BLaER1 treated with 17β-estradiol and CSF1 and Interleukin-3, amounts not matched to agents 10 nM and 100 nM (cell line): ENCODE data around the gene ADARB2.

Experiments
- H3K27ac ChIP-seq, 11 experiments: shearing (Covaris generic); formaldehyde crosslinking; 2 replicates each; pipeline ENCODE4 v1.8.1; 2022
- H3K27me3 ChIP-seq, 11 experiments: shearing (Covaris generic); formaldehyde crosslinking; 2 replicates each; pipeline ENCODE4 v1.8.1; 2022
- H3K36me3 ChIP-seq, 11 experiments: shearing (Covaris generic); formaldehyde crosslinking; 2 replicates each; pipeline ENCODE4 v1.8.1; 2022
- H3K4me1 ChIP-seq, 10 experiments: shearing (Covaris generic); formaldehyde crosslinking; 2 replicates each; pipeline ENCODE4 v1.8.1; 2022
- H3K4me2 ChIP-seq, 11 experiments: shearing (Covaris generic); formaldehyde crosslinking; 2 replicates each; pipeline ENCODE4 v1.8.1; 2022
- H3K4me3 ChIP-seq, 10 experiments: shearing (Covaris generic); formaldehyde crosslinking; 2 replicates each; pipeline ENCODE4 v1.8.1; 2022
- H3K9ac ChIP-seq, 11 experiments: shearing (Covaris generic); formaldehyde crosslinking; 2 replicates each; pipeline ENCODE4 v1.8.1; 2022
- H3K9me3 ChIP-seq, 11 experiments: shearing (Covaris generic); formaldehyde crosslinking; replicated peaks in 1 of 11; 2 replicates each; pipeline ENCODE4 v1.8.1; 2022
- H4K20me1 ChIP-seq, 11 experiments: shearing (Covaris generic); formaldehyde crosslinking; 2 replicates each; pipeline ENCODE4 v1.8.1; 2022
- Cebpa-rat ChIP-seq, 11 experiments: shearing (Covaris generic); IDR thresholded peaks; 2 replicates each; pipeline ENCODE4 v1.8.1; 2022

ADARB2 gene

GRCh38 chr10:1366811-1367425 lies 370.4 kb downstream of the ADARB2 start:
- H3K27ac ChIP-seq = no peak overlapping the region
- H3K4me3 ChIP-seq = no peak overlapping the region
- TF ChIP-seq Cebpa-rat (IDR thresholded peaks at IDR 0.05) = no peak
- H3K4me1 ChIP-seq = peaks cover 11 to 23% (median 18%) of the 10 kb centered on the region in 10 experiments
- no peaks in the 10 kb centered on the region for H3K36me3 ChIP-seq
- no peaks in the 10 kb centered on the region; a peak in 1 of 22 replicates for H4K20me1 ChIP-seq
- peaks cover 7 to 23% (median 18%) of the 10 kb centered on the region in 11 experiments; a peak in 19 of 22 replicates for H3K9me3 ChIP-seq
- H3K9ac ChIP-seq = no peak overlapping the region
- H3K27me3 ChIP-seq = no peaks in the 10 kb centered on the region
- no peak overlapping the region for H3K4me2 ChIP-seq

DNA sequence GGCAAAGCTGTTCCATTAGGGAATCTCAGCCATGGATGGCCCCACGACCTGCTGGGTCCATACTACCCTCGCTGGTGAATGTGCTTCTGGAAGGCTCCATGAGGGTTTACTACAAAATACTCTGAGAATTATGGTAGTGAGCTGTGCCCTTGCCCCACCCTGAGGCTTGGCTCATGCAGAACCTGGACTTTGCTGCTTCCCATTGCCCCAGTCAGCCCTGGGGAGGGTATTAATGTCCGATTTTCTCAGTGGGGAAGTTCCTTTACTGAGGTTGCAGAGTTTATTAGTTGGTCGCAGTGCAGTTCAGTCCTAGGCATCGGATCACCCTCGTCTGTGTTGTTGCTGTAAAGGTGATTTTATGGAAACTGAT lies 371.0 kb downstream of the ADARB2 start:
- Histone ChIP-seq H3K9me3 (peaks cover 7 to 23% (median 18%) of the 10 kb centered on the region in 11 experiments; a peak in 19 of 22 replicates), H3K27me3 (no peaks in the 10 kb centered on the region), H3K4me2 (no peak overlapping the region)

GRCh38 chr10:1365540-1366321 lies 371.6 kb downstream of the ADARB2 start:
- no peaks in the 10 kb centered on the region for H3K27me3 ChIP-seq
- H3K9me3 ChIP-seq = peaks cover 7 to 23% (median 18%) of the 10 kb centered on the region in 11 experiments; a peak in 19 of 22 replicates
- H3K27ac ChIP-seq = no peak overlapping the region
- H3K9ac ChIP-seq = no peak overlapping the region
- peaks cover 11 to 21% (median 18%) of the 10 kb centered on the region in 10 experiments for H3K4me1 ChIP-seq
- TF ChIP-seq Cebpa-rat (IDR thresholded peaks at IDR 0.05) = no peak
- no peak overlapping the region for H3K4me3 ChIP-seq
- H3K4me2 ChIP-seq = no peak overlapping the region
- H3K36me3 ChIP-seq = no peaks in the 10 kb centered on the region
- no peaks in the 10 kb centered on the region; a peak in 1 of 22 replicates for H4K20me1 ChIP-seq

More for the DNA sequence above, 371.0 kb downstream of the ADARB2 start:
- no peak overlapping the region for H3K4me3 ChIP-seq
- H3K36me3 ChIP-seq = no peaks in the 10 kb centered on the region
- no peak for TF ChIP-seq Cebpa-rat (IDR thresholded peaks at IDR 0.05)
- H4K20me1 ChIP-seq = no peaks in the 10 kb centered on the region; a peak in 1 of 22 replicates
- H3K27ac ChIP-seq = no peak overlapping the region
- H3K4me1 ChIP-seq = peaks cover 11 to 23% (median 18%) of the 10 kb centered on the region in 10 experiments
- no peak overlapping the region for H3K9ac ChIP-seq

DNA sequence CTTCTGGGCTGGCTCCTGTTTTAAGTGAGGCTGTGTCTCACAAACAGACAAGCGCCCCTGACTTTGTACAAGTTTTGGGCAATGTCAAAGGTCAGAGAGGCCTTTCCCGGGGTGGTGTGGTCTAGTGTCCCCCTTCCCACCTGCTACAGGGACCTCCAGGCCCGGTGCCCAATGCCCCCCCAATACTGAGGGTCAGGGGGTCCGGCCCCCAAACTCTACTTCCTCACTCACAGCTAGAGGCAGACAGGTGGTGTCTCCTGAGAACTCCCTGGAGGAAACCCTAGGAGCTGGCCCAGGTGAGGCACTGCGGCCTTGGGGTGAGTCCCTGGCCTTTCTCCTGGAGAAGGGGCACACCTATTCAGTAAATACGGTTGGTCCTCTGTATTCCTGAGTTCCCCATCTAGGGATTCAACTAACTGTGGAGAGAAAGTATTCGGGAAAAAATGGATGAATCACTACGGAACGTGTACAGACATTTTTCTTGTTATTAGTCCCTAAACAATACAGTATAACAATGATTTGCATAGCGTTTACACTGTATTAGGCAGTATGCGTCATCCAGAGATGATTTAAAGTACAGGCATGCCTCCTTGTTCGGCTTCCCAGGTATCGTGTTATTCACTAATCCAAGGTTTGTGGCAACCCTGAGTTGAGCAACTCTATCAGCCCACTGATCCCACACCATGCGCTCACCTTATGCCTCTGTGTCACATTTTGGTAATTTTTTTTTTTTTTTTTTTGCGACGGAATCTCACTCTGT lies 373.0 kb downstream of the ADARB2 start:
- Histone ChIP-seq H3K27me3 (no peaks in the 10 kb centered on the region), H3K9me3 (peaks cover 7 to 23% (median 18%) of the 10 kb centered on the region in 11 experiments; a peak in 19 of 22 replicates), H3K4me1 (peaks cover 10 to 20% (median 16%) of the 10 kb centered on the region in 10 experiments), H3K4me3 (no peak overlapping the region), H3K27ac (no peak overlapping the region), H3K4me2 (no peak overlapping the region), H3K36me3 (no peaks in the 10 kb centered on the region), H3K9ac (no peak overlapping the region), H4K20me1 (no peaks in the 10 kb centered on the region; a peak in 1 of 22 replicates)
- no peak for TF ChIP-seq Cebpa-rat (IDR thresholded peaks at IDR 0.05)

DNA sequence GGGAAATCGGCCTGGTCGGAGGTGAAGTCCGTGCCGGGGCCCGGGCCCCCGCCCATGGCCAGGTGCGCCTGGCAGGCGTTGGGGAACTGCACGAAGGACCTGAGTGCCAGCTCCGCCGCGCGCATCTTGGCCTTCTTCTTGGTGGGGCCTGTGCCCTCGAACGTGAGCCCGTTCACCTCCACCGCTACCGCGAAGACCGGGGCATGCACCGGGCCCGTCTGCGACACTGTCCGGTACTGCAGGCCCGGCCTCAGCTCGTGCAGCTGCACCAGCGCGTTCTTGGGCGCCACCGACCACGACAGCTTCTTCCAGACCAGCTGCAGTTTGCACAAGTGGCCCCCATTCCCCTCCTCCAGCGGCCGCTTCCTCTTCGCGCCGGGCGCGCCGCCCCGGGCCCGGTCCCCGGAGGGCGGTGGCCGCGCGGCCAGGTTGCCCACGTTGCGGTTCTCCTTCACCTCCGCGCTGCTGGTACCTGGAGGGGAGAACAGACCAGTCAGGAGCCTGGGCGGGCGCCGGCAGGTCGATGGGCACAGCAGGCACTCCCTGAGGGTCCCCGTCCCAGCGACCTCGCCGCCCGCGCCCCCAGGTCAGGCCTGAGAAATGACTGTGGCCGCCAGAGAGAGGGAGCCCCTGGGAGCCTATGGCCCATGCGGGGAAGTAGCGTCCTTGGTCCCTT lies 373.7 kb downstream of the ADARB2 start:
- peaks cover 7 to 23% (median 18%) of the 10 kb centered on the region in 11 experiments; a peak in 19 of 22 replicates for H3K9me3 ChIP-seq
- TF ChIP-seq Cebpa-rat (IDR thresholded peaks at IDR 0.05) = no peak
- H3K4me1 ChIP-seq = peaks cover 9 to 18% (median 14%) of the 10 kb centered on the region in 10 experiments
- no peaks in the 10 kb centered on the region for H4K20me1 ChIP-seq
- H3K27ac ChIP-seq = no peak overlapping the region
- H3K36me3 ChIP-seq = no peaks in the 10 kb centered on the region
- H3K9ac ChIP-seq = no peak overlapping the region
- no peak overlapping the region for H3K4me3 ChIP-seq
- no peaks in the 10 kb centered on the region for H3K27me3 ChIP-seq
- H3K4me2 ChIP-seq = no peak overlapping the region

DNA sequence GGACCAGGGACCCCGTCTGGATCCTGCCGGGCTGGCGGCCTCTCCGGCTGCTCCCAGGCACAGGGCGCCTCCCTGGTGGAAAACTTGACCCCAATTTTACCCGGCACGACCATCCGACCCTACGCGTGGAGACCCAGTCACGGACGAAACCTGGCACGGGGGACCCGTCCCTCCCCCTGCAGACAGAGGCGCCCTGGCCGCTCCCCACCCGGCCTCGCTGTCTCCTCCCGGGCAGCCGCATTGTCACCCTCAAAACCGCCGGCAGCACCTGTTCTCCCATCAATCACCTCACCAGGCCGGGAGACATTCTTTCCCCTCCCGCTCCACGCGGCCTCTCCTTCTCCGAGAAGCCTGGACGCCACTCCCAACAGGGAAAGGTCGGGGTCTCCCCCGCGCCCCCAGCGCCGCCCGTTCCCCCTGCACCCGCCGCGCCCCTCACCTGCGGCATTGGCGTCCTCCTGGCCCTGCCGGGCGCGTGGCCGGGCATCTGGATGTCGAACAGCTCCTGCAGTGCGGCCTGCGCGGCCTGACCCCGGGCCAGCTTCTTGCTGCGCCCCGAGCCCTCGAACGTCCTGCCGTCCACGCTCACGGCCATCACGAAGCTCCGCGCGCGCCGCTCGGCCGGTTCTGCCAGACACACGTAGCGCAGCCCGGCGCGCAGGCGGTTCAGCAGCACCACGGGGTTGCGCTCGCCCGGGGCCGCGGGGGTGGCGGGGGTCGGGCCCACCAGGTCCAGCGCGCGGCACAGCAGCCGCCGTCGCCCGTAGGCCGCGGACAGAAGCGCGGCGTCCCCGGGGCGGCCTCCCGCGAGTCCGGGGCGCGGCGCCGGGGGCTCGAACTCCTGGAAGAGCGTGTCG lies 374.5 kb downstream of the ADARB2 start:
- H3K36me3 ChIP-seq = no peaks in the 10 kb centered on the region
- H3K27ac ChIP-seq = no peak overlapping the region
- no peaks in the 10 kb centered on the region for H3K27me3 ChIP-seq
- no peak overlapping the region for H3K4me3 ChIP-seq
- H3K9me3 ChIP-seq = peaks cover 7 to 23% (median 18%) of the 10 kb centered on the region in 11 experiments; a peak in 19 of 22 replicates
- H4K20me1 ChIP-seq = no peaks in the 10 kb centered on the region
- no peak for TF ChIP-seq Cebpa-rat (IDR thresholded peaks at IDR 0.05)
- peaks cover 9 to 18% (median 14%) of the 10 kb centered on the region in 10 experiments for H3K4me1 ChIP-seq
- H3K4me2 ChIP-seq = no peak overlapping the region
- H3K9ac ChIP-seq = no peak overlapping the region

GRCh38 chr10:1361411-1362105 lies 375.8 kb downstream of the ADARB2 start:
- Histone ChIP-seq H3K27ac (no peak overlapping the region), H3K36me3 (no peaks in the 10 kb centered on the region), H3K4me1 (peaks cover 9 to 18% (median 14%) of the 10 kb centered on the region in 10 experiments), H3K9me3 (peaks cover 7 to 23% (median 18%) of the 10 kb centered on the region in 11 experiments; a peak in 19 of 22 replicates), H3K9ac (no peak overlapping the region), H3K4me2 (no peak overlapping the region), H3K4me3 (no peak overlapping the region), H4K20me1 (no peaks in the 10 kb centered on the region), H3K27me3 (no peaks in the 10 kb centered on the region)
- no peak for TF ChIP-seq Cebpa-rat (IDR thresholded peaks at IDR 0.05)
